Activated naive CD8-positive, alpha-beta T cell treated with anti-CD3 and anti-CD28 coated beads, Interleukin-2, amount 50 U/mL, for 24 hours (primary cell): ENCODE data around the gene LRRC10B.

ENCODE experiments used
- ATAC-seq: fragments of 150-1000 bp; cut with Tn5 transposase; one replicate; pipeline ENCODE4 v1.10.0; 2021
- DNase-seq: peaks from one replicate; pipeline ENCODE4 v3.0.0; 2021
- H3K27ac Mint-ChIP-seq: one replicate; pipeline ENCODE4 v1.8.0; 2021; ENCODE audit warnings: mild to moderate bottlenecking, mixed read lengths
- H3K27me3 Mint-ChIP-seq: one replicate; pipeline ENCODE4 v1.8.0; 2021; ENCODE audit warnings: mixed read lengths
- H3K36me3 Mint-ChIP-seq: one replicate; pipeline ENCODE4 v1.8.0; 2021; ENCODE audit warnings: low read depth, mixed read lengths
- H3K4me1 Mint-ChIP-seq: one replicate; pipeline ENCODE4 v1.8.0; 2021; ENCODE audit warnings: mixed read lengths
- H3K4me3 Mint-ChIP-seq: one replicate; pipeline ENCODE4 v1.8.0; 2021; ENCODE audit warnings: mild to moderate bottlenecking, moderate library complexity, mixed read lengths
- H3K9me3 Mint-ChIP-seq: one replicate; pipeline ENCODE4 v1.8.0; 2021; ENCODE audit warnings: mixed read lengths

The LRRC10B gene

DNA sequence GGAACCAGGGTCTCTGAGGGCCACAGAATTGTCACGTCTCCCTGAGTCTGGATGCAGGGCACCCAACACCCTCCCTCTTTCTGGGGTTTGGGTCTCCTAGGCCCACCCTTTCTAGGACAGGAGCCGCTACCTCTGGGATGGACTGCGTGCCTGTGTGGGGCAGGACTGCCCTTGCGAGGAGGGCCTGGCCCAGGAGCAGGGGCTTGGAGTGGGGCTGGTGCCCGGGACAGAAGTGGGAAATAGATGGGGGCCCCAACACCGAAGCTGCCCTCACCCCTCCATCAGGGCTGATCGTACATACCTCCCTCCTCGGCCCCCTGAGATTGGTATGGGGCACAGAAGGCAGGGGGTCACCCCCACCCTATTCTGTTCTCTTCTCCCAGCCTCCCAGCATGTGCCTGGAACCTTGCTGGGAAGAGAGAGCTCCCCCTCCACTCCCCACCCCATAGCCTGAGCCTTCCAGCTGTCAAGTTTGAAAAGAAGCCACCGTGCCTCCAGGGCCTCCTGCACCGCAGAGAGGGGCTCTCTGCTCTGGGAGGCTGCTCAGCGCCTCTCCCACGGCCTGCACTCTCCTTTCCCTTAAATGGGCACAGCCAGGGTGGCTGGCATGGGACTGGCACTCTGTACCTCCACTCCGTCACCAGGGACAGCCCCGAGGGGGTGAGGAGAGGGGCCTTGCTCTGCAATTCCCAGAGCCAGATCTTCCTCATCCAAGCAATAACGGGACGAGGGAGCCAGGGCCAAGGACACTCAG, 1.8 kb downstream of the LRRC10B start:
- no peak for DNase-seq
- no peak for ATAC-seq
- no peak overlapping the region for H3K27ac Mint-ChIP-seq
- H3K36me3 Mint-ChIP-seq, result no peaks in the 10 kb centered on the region
- H3K4me3 Mint-ChIP-seq, result no peak overlapping the region
- H3K27me3 Mint-ChIP-seq, result peaks cover 46% of the 10 kb centered on the region
- H3K4me1 Mint-ChIP-seq, result peaks cover 6% of the 10 kb centered on the region
- no peaks in the 10 kb centered on the region for H3K9me3 Mint-ChIP-seq

DNA sequence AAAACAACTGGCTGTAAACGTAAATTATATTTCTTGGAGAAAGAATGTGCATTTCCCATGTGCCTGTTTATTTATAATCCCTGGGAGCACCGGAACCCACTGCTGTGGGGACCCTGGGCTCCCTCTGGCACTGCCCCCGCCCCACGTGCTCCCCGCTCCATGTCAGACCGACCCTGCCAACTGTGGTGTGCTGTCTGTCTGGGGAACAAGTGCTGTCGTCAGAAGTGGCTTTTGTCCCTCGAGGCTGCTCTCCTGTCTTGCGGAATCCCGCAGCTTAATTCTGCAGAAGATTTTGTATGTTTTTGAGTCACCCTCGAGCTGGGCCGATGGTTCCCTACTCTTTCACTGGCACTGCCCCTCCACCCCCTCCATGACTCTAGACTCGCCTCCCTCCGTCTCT, 2.4 kb downstream of the LRRC10B start:
- peaks cover 6% of the 10 kb centered on the region for H3K4me1 Mint-ChIP-seq
- DNase-seq (no peak), ATAC-seq (no peak)
- no peak overlapping the region for H3K27ac Mint-ChIP-seq
- peaks cover 44% of the 10 kb centered on the region for H3K27me3 Mint-ChIP-seq
- no peaks in the 10 kb centered on the region for H3K36me3 Mint-ChIP-seq
- no peaks in the 10 kb centered on the region for H3K9me3 Mint-ChIP-seq
- no peak overlapping the region for H3K4me3 Mint-ChIP-seq

- Mint-ChIP-seq H3K27ac (no peak overlapping the region), H3K36me3 (no peaks in the 10 kb centered on the region), H3K27me3 (peaks cover 43% of the 10 kb centered on the region), H3K4me3 (no peak overlapping the region), H3K4me1 (peaks cover 6% of the 10 kb centered on the region), H3K9me3 (no peaks in the 10 kb centered on the region)
- DNase-seq, result no peak
- ATAC-seq, result no peak
Measured at GRCh38 chr11:61511383-61511782, 2.8 kb downstream of the LRRC10B start.

DNA sequence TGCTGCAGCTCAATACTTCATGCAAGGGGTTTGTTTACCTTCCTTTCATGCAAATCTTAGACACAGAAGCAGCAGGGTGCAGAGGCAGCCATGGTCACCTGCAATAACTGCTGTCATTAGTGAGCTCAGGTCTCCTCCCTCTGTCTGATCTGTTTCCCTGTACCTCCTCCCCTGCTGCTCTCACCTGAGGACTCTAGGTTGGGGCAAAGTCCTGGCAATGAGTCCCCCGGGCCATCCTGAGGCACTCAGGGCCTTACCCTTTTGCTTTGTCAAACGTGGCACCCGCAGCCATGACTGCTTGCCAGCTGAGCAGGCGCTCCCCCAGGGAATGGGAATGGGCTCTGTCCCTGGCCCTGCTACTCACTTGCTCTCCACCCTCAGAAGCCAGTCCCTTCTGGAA, 3.9 kb downstream of the LRRC10B start:
- DNase-seq (no peak), ATAC-seq (no peak)
- peaks cover 11% of the 10 kb centered on the region for H3K4me1 Mint-ChIP-seq
- H3K9me3 Mint-ChIP-seq, result no peaks in the 10 kb centered on the region
- peaks cover 43% of the 10 kb centered on the region for H3K27me3 Mint-ChIP-seq
- H3K4me3 Mint-ChIP-seq, result no peak overlapping the region
- H3K36me3 Mint-ChIP-seq, result no peaks in the 10 kb centered on the region
- H3K27ac Mint-ChIP-seq, result no peak overlapping the region

DNA sequence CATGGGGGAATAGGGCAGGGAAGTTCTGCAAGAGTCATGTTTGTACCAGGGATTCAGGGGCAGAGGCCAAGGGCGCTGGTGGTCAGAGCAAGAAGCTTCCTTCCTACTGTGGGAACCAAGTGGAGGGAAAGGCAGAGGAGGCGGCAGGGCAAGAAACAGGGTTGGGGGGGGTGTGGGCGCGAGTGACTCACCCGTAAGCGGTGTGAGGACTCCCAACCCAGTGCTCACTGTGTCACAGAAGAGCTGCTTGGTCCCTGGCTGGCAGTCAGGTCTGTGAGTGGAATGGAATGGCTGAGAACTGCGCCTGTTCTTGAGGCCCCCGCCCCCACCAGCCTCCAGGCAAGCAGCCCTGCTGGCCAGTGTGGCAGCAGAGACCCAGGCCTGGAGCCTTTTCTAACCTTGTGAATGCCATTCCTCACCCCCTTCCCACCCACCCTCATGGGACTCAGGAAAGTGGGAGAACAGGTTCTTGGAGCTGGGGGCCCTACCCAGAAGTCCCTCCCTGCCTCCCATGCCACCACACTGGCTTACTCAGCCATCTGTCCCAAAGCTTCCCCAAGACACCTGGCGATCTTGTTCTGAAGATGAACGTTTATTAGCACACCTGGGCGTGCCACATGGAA, 4.7 kb downstream of the LRRC10B start:
- ATAC-seq, result no peak
- DNase-seq, result no peak
- H3K27me3 Mint-ChIP-seq, result peaks cover 39% of the 10 kb centered on the region
- peaks cover 5% of the 10 kb centered on the region for H3K4me1 Mint-ChIP-seq
- H3K36me3 Mint-ChIP-seq, result no peaks in the 10 kb centered on the region
- H3K4me3 Mint-ChIP-seq, result no peak overlapping the region
- no peaks in the 10 kb centered on the region for H3K9me3 Mint-ChIP-seq
- no peak overlapping the region for H3K27ac Mint-ChIP-seq

- no peaks in the 10 kb centered on the region for H3K9me3 Mint-ChIP-seq
- no peak for DNase-seq
- peaks cover 41% of the 10 kb centered on the region for H3K27me3 Mint-ChIP-seq
- no peak overlapping the region for H3K4me3 Mint-ChIP-seq
- H3K27ac Mint-ChIP-seq, result no peak overlapping the region
- no peaks in the 10 kb centered on the region for H3K36me3 Mint-ChIP-seq
- ATAC-seq, result no peak
- peaks cover 4% of the 10 kb centered on the region for H3K4me1 Mint-ChIP-seq
Measured at GRCh38 chr11:61514050-61514917, 5.7 kb downstream of the LRRC10B start.

GRCh38 chr11:61515686-61516085, 7.1 kb downstream of the LRRC10B start:
- DNase-seq (no peak), ATAC-seq (no peak)
- peaks cover 33% of the 10 kb centered on the region for H3K27me3 Mint-ChIP-seq
- no peak overlapping the region for H3K27ac Mint-ChIP-seq
- H3K9me3 Mint-ChIP-seq, result no peaks in the 10 kb centered on the region
- H3K4me1 Mint-ChIP-seq, result peaks cover 4% of the 10 kb centered on the region
- no peaks in the 10 kb centered on the region for H3K36me3 Mint-ChIP-seq
- no peak overlapping the region for H3K4me3 Mint-ChIP-seq

GRCh38 chr11:61516191-61516590, 7.6 kb downstream of the LRRC10B start:
- ATAC-seq, result no peak
- H3K27me3 Mint-ChIP-seq, result peaks cover 28% of the 10 kb centered on the region
- DNase-seq, result no peak
- no peak overlapping the region for H3K27ac Mint-ChIP-seq
- no peaks in the 10 kb centered on the region for H3K36me3 Mint-ChIP-seq
- no peak overlapping the region for H3K4me3 Mint-ChIP-seq
- H3K9me3 Mint-ChIP-seq, result no peaks in the 10 kb centered on the region
- peaks cover 4% of the 10 kb centered on the region for H3K4me1 Mint-ChIP-seq

DNA sequence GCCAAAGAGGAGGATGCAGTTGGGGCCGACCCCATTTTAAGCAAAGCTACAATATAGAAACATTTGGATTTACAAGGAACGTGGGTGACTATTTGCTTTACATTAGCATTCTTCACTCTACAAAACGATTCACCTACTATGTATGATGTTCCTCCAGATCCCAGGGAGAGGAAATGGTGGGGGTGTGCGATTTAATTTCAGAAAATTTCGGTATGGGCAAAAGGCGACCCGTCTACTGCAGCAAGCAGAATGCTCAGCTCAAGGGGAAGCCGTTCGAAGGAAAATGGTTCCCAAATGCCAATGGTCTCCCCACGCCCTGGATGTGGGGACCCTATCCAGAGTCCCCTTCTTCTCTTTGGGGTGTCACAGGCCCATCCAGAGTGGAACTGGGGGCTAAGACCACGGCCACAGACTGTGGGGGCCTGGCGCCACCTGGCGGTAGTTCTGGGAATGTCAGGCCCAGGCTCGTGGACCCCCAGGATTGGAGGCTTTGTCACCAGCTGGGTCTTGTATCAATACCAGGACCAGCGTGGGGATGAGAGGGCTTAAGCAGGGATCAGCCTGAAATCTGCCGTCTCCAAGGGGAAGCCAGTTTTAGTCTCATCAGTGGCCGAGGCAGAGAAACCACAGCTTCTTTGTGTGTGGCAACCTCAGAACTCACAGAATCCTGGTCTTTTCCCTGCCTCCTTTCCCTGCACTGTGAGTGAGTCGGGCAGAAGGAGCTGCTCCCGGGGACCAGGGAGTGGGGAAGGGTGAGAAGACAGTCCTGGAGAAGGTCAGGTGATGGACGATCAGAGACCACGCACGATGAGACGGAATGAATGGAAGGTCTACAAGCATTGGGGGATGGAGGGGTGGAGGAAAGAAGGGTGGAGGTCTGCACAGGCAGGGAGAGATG, 8.4 kb downstream of the LRRC10B start:
- no peaks in the 10 kb centered on the region for H3K9me3 Mint-ChIP-seq
- H3K36me3 Mint-ChIP-seq, result no peaks in the 10 kb centered on the region
- peaks cover 24% of the 10 kb centered on the region for H3K27me3 Mint-ChIP-seq
- DNase-seq (peak; percentile 79), ATAC-seq (peak; percentile 45)
- H3K4me1 Mint-ChIP-seq, result peaks cover 4% of the 10 kb centered on the region
- no peak overlapping the region for H3K4me3 Mint-ChIP-seq
- H3K27ac Mint-ChIP-seq, result no peak overlapping the region

GRCh38 chr11:61518032-61518795, 9.7 kb downstream of the LRRC10B start:
- ATAC-seq, result no peak
- Mint-ChIP-seq H3K4me3 (no peak overlapping the region), H3K4me1 (peaks cover 4% of the 10 kb centered on the region), H3K36me3 (no peaks in the 10 kb centered on the region), H3K27me3 (peaks cover 22% of the 10 kb centered on the region), H3K9me3 (no peaks in the 10 kb centered on the region), H3K27ac (no peak overlapping the region)
- DNase-seq, result no peak

GRCh38 chr11:61522881-61523280, 14.3 kb downstream of the LRRC10B start:
- ATAC-seq (no peak), DNase-seq (no peak)
- no peak overlapping the region for H3K4me3 Mint-ChIP-seq
- no peak overlapping the region for H3K27ac Mint-ChIP-seq
- peaks cover 22% of the 10 kb centered on the region for H3K27me3 Mint-ChIP-seq
- no peaks in the 10 kb centered on the region for H3K36me3 Mint-ChIP-seq
- no peaks in the 10 kb centered on the region for H3K4me1 Mint-ChIP-seq
- H3K9me3 Mint-ChIP-seq, result no peaks in the 10 kb centered on the region

GRCh38 chr11:61524446-61524845, 15.9 kb downstream of the LRRC10B start:
- peaks cover 23% of the 10 kb centered on the region for H3K27me3 Mint-ChIP-seq
- no peaks in the 10 kb centered on the region for H3K9me3 Mint-ChIP-seq
- no peak overlapping the region for H3K27ac Mint-ChIP-seq
- H3K36me3 Mint-ChIP-seq, result no peaks in the 10 kb centered on the region
- no peak overlapping the region for H3K4me3 Mint-ChIP-seq
- ATAC-seq, result no peak
- no peak for DNase-seq
- H3K4me1 Mint-ChIP-seq, result no peaks in the 10 kb centered on the region

DNA sequence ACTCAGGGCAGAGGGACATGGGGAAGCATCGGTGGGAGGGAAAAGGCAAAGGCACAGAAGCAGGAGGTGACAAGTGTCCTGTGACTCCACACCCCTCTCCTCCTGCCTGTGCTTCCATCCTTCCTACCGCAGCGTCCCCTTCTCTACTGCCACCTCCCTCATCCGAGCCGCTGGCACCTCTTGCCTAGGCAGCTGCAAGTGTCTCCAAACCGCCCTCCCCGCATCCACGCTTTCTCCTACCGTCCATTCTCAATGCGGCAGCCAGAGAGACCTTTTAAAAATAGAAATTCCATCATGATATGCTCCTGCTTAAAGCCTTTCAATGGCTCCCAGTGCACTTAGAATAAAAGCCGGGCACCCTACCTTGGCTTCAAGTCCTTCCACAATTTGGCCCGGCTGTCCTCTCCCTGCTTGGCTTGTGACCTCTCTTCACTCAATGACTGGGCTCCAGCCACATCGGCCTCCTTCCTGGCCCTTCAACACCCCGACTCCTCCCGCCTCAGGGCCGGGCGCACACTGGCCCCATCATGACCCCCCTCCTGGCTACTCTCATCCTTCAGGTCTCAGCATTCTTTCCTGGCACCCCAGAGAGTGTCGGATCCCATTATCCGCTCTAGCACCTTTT, 16.5 kb downstream of the LRRC10B start:
- Mint-ChIP-seq H3K27ac (no peak overlapping the region), H3K36me3 (no peaks in the 10 kb centered on the region), H3K9me3 (no peaks in the 10 kb centered on the region), H3K27me3 (peaks cover 23% of the 10 kb centered on the region), H3K4me3 (no peak overlapping the region), H3K4me1 (no peaks in the 10 kb centered on the region)
- DNase-seq, result no peak
- no peak for ATAC-seq
